OCI-M1 (cell line): ENCODE data around the gene RARRES2.
A peak's percentile ranks its signal among the peaks of the same experiment; 100 is the strongest.

ENCODE experiments used
- DNase-seq: peaks from one replicate; lab custom pipeline; 2025; lab: John Stamatoyannopoulos, UW

The RARRES2 gene

GRCh38 chr7:150376560-150376959, 35.1 kb upstream of the RARRES2 start:
- no peak for DNase-seq

GRCh38 chr7:150375662-150376521, 34.5 kb upstream of the RARRES2 start:
- DNase-seq, result no peak

- DNase-seq, result no peak
Observed at GRCh38 chr7:150374472-150374871, 33.0 kb upstream of the RARRES2 start.

DNA sequence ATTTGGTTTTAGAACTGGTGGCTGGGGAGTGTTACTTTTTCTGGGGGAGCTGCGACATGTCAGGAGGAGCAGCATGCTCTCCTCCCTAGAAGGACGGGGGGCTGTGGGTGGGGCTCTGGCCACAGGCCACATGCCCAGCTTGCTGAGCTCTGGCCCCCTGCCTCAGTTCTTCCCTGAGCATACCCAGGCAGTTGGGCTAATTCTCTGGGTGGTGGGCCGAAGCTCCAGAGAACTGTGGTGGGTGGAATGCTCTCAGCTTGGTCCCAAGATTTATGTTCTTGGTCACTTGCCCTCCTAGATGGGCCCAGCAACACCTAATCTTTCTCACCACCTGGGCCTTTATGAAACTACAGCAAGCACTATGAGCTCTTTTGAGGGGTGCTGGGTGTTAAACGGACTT, 32.6 kb upstream of the RARRES2 start:
- DNase-seq, result no peak

GRCh38 chr7:150373049-150373801, 31.8 kb upstream of the RARRES2 start:
- DNase-seq, result no peak

GRCh38 chr7:150372271-150373048, 31.0 kb upstream of the RARRES2 start:
- DNase-seq, result no peak

GRCh38 chr7:150371996-150372270, 30.5 kb upstream of the RARRES2 start:
- DNase-seq, result no peak

DNA sequence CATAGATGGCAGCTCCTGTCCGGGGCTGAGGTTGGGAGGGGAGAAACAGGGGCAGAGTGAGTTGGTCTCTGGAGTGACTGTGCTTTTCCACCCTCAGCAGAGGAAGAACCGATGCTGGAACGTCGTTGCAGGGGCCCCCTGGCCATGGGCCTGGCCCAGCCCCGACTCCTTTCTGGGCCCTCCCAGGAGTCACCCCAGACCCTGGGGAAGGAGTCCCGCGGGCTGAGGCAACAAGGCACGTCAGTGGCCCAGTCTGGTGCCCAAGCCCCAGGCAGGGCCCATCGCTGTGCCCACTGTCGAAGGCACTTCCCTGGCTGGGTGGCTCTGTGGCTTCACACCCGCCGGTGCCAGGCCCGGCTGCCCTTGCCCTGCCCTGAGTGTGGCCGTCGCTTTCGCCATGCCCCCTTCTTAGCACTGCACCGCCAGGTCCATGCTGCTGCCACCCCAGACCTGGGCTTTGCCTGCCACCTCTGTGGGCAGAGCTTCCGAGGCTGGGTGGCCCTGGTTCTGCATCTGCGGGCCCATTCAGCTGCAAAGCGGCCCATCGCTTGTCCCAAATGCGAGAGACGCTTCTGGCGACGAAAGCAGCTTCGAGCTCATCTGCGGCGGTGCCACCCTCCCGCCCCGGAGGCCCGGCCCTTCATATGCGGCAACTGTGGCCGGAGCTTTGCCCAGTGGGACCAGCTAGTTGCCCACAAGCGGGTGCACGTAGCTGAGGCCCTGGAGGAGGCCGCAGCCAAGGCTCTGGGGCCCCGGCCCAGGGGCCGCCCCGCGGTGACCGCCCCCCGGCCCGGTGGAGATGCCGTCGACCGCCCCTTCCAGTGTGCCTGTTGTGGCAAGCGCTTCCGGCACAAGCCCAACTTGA, 29.9 kb upstream of the RARRES2 start:
- no peak for DNase-seq

DNA sequence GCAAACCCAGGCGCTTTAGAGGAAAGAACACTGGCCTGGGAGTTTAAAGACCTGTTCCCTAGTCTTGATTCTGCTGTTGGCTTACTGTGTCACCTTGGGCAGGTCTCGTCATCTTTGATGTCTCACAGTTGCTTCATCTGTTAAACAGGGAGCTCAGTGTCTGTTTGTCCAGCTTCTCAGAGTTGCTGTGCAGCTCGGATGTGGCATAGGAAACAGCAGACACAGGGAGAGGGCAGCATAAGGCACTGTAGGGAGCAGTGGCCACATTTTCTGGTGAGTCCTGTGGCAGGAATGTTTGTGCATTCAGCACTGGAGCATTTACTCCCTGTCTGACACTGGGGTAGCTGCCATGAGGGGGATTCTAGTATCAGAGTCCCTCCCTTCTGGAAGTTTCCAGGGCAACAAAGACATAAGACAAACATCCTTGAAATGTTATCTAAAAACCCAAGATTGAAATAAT, 29.2 kb upstream of the RARRES2 start:
- DNase-seq, result no peak

DNA sequence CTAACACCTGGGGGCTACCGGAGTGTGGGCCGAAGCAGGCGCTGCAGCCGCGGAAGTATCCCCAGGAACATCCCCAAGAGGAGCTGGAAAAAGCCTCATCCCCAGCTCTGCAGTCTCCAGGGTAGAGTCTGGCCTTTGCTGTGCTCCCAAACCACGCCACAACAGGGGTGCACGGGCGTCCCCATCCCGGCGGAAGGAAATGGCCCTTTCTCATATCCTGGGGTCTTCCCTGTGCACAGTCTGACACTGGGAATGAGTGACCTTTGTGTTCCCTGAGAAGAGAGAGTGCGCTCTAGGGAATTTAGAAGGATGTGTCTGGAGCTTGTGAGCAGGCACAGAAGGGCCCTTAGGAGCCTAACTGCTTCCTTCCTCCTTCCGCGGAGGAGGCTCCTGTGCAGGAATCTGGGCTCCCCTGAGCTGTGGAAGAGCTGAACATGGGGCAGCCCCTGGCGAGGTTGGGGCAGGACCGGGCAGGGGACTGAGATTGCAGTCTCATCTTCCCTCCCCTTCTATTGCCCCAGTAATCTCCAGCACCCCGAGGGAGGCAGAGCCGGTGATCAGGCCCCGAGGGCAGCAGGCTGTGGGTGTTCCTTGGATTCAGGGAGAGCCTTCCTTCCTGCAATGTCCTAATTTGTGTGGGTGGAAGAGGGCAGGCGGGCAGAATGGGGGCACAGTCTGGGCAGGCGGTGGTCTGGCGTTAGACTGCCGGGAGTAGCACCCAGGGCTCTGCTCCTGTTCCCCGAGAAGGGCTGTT, 28.5 kb upstream of the RARRES2 start:
- no peak for DNase-seq

DNA sequence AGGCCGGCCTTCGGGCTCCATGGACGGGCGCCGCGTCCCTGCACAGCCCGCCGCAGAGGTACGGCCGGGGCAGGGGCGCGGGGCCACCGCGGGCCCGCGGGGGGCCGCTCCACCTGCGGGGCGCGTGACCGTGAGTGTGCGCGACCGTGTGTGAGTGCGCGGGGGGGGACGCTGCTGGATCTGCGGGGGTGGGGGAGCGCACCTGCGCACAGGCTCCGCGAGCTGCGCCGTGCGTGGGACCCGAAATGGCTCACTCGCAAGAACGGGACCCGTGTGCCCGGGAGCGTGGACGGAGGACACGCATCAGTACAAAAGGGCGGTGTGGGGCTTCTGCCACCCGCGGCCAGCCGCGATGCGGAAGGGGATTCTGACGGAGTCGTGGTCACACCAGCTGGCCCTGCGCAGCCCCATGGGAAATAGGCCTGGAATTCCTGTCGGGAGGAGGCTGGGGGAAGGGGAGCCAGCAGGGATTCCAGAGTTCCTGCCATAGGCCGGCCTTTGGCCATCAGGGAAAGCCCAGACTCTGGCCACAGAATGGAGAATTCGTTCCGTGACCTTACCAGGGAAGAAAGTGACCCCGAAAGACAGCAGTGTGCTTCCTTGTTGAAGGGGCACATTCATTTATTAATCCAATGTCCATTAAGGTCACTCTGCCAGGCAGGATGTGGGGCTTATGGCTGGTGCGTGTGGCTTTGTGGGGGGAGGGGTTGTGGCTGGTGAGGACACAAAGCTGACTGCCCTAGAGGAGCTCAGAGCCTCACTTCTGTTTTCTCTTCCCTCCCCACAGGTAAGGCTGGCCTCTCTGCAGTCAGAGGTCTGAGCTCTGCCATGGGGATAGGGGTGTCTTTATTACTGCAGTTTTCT, 27.7 kb upstream of the RARRES2 start:
- peak; percentile 59 for DNase-seq

- DNase-seq, result peak; percentile 86
Observed at GRCh38 chr7:150368096-150368883, 26.9 kb upstream of the RARRES2 start, which contains the start of gene REPIN1. TSS of gene REPIN1 (plus strand) at chr7:150368822. CDS start at chr7:150369712, 890 bp downstream.

DNA sequence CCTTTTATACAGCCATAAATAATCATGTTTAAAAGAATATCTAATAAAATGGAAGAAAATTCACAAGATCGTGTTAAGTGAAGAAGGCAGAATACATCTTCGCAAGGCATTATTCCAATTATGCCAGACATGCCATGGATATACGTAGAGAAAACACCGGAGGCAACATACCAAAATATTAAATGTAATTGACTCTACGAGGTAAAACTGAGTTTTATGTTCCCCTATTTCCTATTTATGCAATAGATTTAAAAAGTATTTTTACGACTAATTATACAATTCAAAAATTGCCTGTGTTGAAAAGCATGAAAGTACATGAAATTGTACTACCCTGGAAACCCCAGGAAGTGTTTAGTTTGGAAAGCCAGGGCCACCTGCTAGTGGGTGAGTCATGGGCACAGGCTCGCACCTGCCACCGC, 26.3 kb upstream of the RARRES2 start:
- DNase-seq, result no peak

DNA sequence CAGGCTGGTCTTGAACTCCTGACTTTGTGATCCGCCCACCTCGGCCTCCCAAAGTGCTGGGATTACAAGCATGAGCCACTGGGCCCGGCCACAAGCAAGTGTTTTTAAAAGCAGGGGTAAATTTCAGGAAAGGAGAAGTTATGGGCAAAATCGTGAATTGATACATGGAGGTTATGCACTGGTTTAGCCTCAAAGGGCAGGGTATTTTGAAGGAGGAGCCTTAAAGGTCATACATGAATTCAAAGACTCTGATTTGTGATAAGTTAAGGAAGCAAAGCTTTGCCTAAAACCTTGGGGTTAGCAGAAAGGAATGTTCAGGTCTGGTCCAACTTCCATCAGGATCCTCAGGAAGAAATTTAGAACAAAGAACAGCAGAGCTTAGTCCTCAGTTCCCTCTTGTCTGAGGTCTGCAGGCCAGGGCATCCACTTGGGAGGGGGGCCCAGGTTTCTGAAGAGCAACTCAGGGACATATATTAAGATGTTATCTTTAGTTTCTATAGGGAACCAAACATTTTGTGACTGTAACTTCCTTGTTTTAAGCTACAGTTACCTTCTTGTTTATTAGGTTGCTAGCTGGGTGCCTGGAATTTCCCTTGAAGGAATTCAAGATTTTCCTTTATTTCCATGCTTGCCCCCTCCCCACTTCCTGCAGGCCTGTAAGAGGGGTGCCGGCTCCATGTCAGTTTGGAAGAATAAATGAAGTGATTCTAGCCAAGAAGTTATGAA, 24.4 kb upstream of the RARRES2 start:
- DNase-seq, result peak; percentile 48

GRCh38 chr7:150365194-150365593, 23.8 kb upstream of the RARRES2 start:
- no peak for DNase-seq

- DNase-seq, result peak; percentile 51
Observed at GRCh38 chr7:150363872-150364271, 22.4 kb upstream of the RARRES2 start.

GRCh38 chr7:150363370-150363769, 21.9 kb upstream of the RARRES2 start:
- DNase-seq, result no peak
